Panc1 (cell line): ENCODE measurements around the gene HS1BP3.

Experiments
- POLR2AphosphoS5 ChIP-seq: IDR thresholded peaks from 2 replicates; pipeline ENCODE4 v1.6.1; 2012; ENCODE audit warnings: mild to moderate bottlenecking, low read depth, low read length, moderate library complexity
- REST ChIP-seq, 2 experiments: IDR thresholded peaks; 2 replicates each; pipeline ENCODE4 v1.6.1; 2011 to 2012; ENCODE audit warnings: low read depth in 2 of 2, control low read depth in 1 of 2, low read length in 1 of 2, mild to moderate bottlenecking in 1 of 2, moderate library complexity in 1 of 2; ENCODE audit not compliant: insufficient read depth in 1 of 2
- TCF7L2 ChIP-seq: IDR thresholded peaks from 2 replicates; pipeline ENCODE4 v1.6.1; 2011; ENCODE audit warnings: mild to moderate bottlenecking, low read depth, low read length, inconsistent platforms
- TF ChIP-seq, protein P1 (sequence below): fragments of 450-650 bp; IDR thresholded peaks from 2 replicates; pipeline ENCODE4 v1.5.1; 2017; ENCODE audit warnings: mild to moderate bottlenecking

DNA sequence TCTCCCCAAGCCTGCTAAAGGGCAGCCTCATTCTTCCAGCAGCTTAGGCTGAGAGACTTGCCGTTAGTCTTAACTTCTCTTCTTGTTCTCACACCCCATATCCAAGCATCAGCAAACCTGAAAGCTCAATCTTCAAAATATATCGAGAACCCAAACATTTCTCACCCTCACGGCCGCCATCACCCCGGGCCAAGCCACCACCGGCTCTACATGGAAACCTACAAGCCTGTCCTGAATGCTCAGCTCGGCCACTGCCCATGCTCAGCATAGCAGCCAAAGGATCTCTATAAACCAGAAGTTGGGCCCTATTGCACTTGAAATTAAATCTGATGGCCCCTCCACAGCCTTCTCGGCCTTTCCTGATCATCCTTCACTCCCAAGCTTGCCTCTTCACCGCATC is 2.1 kb downstream of the HS1BP3 start:
- TF ChIP-seq POLR2AphosphoS5 (no peak), TCF7L2 (no peak), REST (IDR thresholded peaks at IDR 0.05; ENCODE audit: insufficient read depth in 1 of 2, low read depth in 2 of 2, low read length in 1 of 2) (no peak)
- TF ChIP-seq, protein P1, sequence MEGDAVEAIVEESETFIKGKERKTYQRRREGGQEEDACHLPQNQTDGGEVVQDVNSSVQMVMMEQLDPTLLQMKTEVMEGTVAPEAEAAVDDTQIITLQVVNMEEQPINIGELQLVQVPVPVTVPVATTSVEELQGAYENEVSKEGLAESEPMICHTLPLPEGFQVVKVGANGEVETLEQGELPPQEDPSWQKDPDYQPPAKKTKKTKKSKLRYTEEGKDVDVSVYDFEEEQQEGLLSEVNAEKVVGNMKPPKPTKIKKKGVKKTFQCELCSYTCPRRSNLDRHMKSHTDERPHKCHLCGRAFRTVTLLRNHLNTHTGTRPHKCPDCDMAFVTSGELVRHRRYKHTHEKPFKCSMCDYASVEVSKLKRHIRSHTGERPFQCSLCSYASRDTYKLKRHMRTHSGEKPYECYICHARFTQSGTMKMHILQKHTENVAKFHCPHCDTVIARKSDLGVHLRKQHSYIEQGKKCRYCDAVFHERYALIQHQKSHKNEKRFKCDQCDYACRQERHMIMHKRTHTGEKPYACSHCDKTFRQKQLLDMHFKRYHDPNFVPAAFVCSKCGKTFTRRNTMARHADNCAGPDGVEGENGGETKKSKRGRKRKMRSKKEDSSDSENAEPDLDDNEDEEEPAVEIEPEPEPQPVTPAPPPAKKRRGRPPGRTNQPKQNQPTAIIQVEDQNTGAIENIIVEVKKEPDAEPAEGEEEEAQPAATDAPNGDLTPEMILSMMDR: no peak
